ENCODE results near the gene CNPY4.

DNA sequence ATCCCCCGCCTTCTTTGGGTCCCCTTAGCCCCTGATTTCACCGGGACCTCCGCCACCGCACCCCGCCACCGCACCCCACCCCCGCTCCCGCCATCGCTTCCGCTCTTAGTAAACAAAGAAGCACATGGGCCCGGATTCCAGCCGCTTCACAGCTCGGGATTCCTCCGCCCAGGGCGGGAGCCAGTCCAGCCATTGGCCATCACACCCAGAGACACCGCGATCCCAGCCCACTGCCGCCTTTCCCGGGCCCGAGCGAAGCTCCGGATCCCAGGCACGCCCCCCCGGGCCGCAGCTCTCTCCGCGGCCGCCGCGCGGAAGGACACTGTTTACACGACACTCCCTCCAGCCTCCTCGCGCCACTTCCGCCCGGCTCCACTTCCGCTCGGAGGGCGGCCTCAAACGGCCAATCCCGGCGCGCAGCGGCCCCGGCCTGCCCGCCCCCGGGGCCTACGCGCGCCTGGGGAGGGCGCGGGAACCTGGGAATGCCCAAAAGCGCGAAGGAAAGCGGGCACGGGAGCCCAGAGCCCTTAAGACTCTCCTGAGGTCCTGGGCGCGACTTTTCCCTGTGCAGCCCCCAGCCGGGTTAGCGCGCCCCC lies 18.9 kb upstream of the CNPY4 start:
- TF ChIP-seq, protein P1, sequence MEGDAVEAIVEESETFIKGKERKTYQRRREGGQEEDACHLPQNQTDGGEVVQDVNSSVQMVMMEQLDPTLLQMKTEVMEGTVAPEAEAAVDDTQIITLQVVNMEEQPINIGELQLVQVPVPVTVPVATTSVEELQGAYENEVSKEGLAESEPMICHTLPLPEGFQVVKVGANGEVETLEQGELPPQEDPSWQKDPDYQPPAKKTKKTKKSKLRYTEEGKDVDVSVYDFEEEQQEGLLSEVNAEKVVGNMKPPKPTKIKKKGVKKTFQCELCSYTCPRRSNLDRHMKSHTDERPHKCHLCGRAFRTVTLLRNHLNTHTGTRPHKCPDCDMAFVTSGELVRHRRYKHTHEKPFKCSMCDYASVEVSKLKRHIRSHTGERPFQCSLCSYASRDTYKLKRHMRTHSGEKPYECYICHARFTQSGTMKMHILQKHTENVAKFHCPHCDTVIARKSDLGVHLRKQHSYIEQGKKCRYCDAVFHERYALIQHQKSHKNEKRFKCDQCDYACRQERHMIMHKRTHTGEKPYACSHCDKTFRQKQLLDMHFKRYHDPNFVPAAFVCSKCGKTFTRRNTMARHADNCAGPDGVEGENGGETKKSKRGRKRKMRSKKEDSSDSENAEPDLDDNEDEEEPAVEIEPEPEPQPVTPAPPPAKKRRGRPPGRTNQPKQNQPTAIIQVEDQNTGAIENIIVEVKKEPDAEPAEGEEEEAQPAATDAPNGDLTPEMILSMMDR (IDR thresholded peaks at IDR 0.05) = peak in 1 of 7 experiments; percentile 15
- TF ChIP-seq POLR2A (IDR thresholded peaks at IDR 0.05) = peak in 2 of 3 donors; percentile 39 to 61

All from body of pancreas (tissue), 4 donors.